HG03571 (cell line): ENCODE measurements around the gene ZNF497.
"Not testable (repeated sequence)": the region's sequence is repeated elsewhere in the genome, so short reads cannot be mapped to it uniquely, and the experiment has no call there.

Experiments used
- ATAC-seq: cut with Tn5 transposase; IDR thresholded peaks from one replicate; pipeline ENCODE4 v1.9.1; 2021; ENCODE audit not compliant: unreplicated experiment

The ZNF497 gene

GRCh38 chr19:58317476-58318072 lies 45.0 kb downstream of the ZNF497 start:
- no peak for ATAC-seq

- no peak for ATAC-seq
These were observed 47.0 kb downstream of the ZNF497 start for GRCh38 chr19:58315580-58315979.

- no peak for ATAC-seq
These were observed 51.1 kb downstream of the ZNF497 start for GRCh38 chr19:58311345-58311865.

GRCh38 chr19:58310685-58311084 lies 51.9 kb downstream of the ZNF497 start:
- not testable (repeated sequence) for ATAC-seq

GRCh38 chr19:58307736-58308135 lies 54.8 kb downstream of the ZNF497 start:
- ATAC-seq, result no peak

- ATAC-seq, result no peak
These were observed 56.6 kb downstream of the ZNF497 start for GRCh38 chr19:58305932-58306323.

GRCh38 chr19:58305065-58305931 lies 57.3 kb downstream of the ZNF497 start, which contains the start of gene ERVK3-1:
Gene ERVK3-1 (plus strand): TSS chr19:58305377. CDS start chr19:58312169, 6,792 bp downstream.
- ATAC-seq, result peak; percentile 92

GRCh38 chr19:58304748-58305064 lies 57.8 kb downstream of the ZNF497 start:
- ATAC-seq, result no peak
